LNCAP (cell line): ENCODE measurements around the gene IGSF21.

Experiments
- TF ChIP-seq, protein P1 (sequence below): fragments of 450-650 bp; IDR thresholded peaks from 2 replicates; pipeline ENCODE4 v1.5.1; 2017; ENCODE audit warnings: mild to moderate bottlenecking

The IGSF21 gene

DNA sequence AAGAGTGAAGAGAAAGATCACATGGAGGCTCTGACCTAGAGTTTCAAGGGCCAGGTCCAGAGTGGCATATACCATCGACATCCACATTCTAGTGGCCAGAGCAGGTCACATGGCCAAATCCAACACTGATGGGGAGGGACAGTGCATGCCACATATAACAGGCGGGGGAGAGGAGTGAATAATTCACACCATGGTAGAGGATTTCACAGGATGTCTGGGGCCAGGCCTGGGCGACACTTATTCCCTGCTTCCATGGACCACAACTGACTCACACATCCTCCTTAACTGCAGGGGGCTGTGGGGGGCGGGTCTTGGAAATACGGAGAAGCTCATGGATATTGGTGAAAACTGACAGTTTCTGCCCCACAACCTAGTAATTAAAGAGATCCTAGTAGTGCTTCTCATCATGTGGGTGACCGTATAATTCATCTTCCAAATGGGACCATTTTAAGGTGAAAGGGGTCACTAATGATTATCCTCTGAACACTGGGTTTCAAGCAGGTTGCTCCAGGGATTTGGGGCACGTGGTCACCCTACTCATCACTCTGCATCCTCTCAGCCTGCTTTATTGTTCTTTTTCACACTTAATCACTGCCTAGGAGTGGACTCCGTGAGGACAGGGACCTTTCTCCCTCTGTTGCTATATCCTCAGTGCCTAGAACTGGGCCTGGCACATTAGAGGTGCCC lies 44.0 kb downstream of the IGSF21 start:
- TF ChIP-seq, protein P1, sequence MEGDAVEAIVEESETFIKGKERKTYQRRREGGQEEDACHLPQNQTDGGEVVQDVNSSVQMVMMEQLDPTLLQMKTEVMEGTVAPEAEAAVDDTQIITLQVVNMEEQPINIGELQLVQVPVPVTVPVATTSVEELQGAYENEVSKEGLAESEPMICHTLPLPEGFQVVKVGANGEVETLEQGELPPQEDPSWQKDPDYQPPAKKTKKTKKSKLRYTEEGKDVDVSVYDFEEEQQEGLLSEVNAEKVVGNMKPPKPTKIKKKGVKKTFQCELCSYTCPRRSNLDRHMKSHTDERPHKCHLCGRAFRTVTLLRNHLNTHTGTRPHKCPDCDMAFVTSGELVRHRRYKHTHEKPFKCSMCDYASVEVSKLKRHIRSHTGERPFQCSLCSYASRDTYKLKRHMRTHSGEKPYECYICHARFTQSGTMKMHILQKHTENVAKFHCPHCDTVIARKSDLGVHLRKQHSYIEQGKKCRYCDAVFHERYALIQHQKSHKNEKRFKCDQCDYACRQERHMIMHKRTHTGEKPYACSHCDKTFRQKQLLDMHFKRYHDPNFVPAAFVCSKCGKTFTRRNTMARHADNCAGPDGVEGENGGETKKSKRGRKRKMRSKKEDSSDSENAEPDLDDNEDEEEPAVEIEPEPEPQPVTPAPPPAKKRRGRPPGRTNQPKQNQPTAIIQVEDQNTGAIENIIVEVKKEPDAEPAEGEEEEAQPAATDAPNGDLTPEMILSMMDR, result no peak

DNA sequence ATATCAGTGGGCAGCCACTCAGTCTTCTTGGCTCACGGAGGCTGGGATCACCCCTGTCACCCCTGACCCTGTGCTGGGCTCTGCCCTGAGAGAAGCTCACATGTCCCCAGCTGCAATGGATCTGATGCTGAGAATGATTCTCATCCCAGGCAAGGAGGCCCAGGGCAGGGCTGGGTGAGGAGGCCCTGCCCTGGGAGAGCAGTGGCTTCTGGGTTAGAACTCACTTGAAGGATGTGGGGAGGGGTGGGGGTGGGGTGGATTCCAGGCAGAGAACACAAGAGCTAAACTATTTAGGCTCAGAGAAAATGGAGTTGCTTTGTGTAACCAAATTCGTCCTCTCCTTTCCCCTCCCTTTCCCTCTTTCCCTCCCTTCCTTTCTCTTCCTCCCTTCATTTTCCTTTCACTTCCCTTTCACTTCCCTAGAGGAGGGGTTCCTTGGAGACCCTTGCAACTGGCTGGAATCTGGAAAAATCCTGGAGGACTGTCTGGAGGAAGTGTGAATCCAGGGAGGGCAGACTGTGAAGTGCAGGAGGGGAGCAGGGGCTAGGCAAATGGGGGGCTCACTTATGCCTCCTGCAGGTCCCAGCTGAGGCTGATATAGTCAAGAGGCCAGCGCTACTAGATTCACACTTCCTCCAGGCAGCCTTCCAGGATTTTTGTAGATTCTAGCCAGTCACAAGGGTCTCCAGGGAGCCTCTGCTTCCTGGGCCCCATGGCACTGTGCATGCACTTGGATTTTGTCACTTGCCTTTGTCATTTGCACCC lies 47.0 kb downstream of the IGSF21 start:
- TF ChIP-seq, protein P1, result no peak

DNA sequence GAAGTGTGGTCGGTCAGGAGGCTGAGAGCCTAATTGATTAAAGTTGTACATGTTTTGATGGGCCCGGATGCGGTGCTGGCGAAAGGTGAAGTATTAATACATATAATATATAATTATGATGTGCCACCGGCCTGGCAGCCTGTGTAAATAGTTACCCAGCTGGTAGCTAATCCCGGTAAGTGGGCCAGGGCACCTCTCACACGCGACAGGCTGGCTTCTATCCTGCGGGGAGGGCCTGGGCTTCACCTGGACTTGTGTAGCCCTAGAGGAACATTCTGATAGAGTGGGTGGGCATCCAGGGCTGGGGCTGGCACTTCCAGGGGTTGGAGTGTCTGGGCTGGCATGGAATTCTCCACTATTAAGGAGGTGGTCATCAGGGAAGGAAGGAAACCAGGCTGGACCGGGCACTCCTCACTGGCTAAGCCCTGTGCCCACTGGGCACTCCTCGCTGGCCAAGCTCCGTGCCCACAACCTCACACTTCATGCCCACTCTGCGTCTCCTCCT lies 48.3 kb downstream of the IGSF21 start:
- TF ChIP-seq, protein P1, result no peak

DNA sequence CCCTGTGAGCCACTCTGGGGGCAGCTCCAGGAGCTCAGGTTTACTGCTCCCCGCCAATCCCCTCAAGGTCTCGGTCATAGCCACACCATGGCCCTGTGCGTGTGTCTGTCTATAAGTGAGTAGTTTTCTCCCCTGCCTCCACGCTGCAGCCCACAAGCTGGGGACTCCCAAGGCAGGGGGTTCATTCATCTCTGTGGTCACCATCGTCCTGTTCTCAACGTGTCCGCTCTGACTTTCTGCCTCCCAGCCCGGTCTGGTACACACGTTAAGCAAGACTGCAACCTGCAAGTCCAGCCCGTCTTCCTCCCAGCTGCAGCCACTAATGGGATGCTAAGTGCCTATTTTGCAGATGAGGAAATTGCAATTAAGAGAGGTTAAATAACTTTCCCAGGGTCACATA lies 49.8 kb downstream of the IGSF21 start:
- TF ChIP-seq, protein P1, result no peak

DNA sequence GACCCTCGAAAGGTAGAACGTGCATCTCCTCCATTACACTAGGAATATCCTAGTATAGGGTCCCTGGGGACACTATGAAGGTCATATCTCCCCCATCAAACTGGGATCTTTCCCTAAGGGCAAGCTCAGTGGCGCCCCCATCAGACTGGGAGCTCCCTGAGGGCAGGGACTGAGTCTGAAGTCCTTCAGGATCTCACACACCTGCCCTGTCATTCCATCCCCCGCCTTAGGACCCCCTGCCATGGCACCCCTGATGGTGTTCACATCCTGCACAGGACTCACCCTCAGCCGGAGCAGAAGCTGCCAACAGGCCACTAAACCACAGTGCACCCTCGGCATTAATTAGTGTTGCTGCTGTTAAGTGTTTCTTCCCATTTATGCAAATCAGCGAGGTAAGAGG lies 50.4 kb downstream of the IGSF21 start:
- TF ChIP-seq, protein P1, result no peak

DNA sequence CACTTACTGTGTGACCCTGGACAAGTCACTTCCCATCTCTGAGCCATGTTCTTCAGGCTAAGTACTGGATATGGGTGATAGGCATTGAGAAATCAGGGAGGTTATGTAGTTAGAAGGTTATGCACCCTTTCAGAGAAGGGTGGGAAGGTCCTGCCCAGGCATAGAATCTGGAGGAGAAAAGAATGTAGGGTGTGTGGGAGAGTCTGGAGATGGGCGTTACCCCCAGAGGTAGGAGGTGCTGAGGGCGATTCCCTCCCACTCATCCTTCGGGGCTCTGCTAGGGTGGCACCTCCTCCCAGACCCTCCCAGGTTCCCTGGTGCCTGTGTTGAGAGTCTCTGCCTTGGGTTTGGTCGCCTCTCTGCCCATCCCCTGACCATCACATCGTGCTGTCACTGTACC lies 51.1 kb downstream of the IGSF21 start:
- TF ChIP-seq, protein P1, result no peak

DNA sequence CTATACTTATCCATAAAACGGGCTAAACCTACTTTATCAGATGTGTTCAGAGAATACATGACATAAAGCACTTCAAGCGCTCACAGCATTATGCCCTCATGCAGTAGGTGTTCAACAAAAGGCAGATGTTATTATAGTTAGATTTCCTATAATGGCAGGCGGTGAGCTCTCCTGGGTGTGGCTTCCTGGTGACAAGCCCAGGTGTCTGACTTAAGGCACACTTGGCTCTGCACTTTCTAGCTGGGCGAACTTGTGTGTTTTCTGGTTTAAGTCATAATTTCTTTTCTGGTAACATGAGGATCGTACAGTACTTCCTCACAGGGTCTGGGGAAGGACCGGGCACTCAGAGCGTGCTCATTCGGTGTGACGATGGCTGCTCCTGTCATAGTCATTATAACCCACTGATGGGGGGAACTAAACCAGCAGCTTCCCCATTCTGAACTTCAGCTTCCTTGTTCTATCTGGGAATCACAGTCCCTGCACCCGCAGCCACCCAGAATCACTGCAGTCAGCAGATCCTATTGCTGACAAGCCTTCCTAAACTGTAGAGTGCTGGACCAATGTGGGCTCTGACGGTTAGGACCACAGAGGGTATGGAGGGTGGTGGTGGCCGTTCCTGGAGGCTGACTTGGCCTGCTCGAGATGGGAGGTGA lies 52.8 kb downstream of the IGSF21 start:
- TF ChIP-seq, protein P1, result no peak
